HG03139 (cell line): ENCODE data around the gene SUN5.

ENCODE experiments used
- ATAC-seq: cut with Tn5 transposase; IDR thresholded peaks from one replicate; pipeline ENCODE4 v1.9.1; 2021; ENCODE audit not compliant: unreplicated experiment

The SUN5 gene

GRCh38 chr20:33026779-33027759, 22.8 kb upstream of the SUN5 start:
- no peak for ATAC-seq

GRCh38 chr20:33026072-33026778, 22.0 kb upstream of the SUN5 start:
- no peak for ATAC-seq

GRCh38 chr20:33025318-33025876, 21.2 kb upstream of the SUN5 start:
- no peak for ATAC-seq

GRCh38 chr20:33024609-33025317, 20.5 kb upstream of the SUN5 start:
- no peak for ATAC-seq

- ATAC-seq, result no peak
Observed at GRCh38 chr20:33024243-33024560, 20.0 kb upstream of the SUN5 start.

- no peak for ATAC-seq
Observed at GRCh38 chr20:33023439-33024242, 19.4 kb upstream of the SUN5 start.

GRCh38 chr20:33022694-33023438, 18.6 kb upstream of the SUN5 start:
- ATAC-seq, result no peak

GRCh38 chr20:33022289-33022688, 18.1 kb upstream of the SUN5 start:
- no peak for ATAC-seq

GRCh38 chr20:33021879-33022278, 17.6 kb upstream of the SUN5 start:
- ATAC-seq, result no peak

GRCh38 chr20:33020278-33021161, 16.3 kb upstream of the SUN5 start:
- ATAC-seq, result no peak

GRCh38 chr20:33019465-33020277, 15.4 kb upstream of the SUN5 start:
- ATAC-seq, result no peak

- no peak for ATAC-seq
Observed at GRCh38 chr20:33018169-33018931, 14.1 kb upstream of the SUN5 start.

GRCh38 chr20:33017542-33017941, 13.3 kb upstream of the SUN5 start:
- no peak for ATAC-seq

- ATAC-seq, result no peak
Observed at GRCh38 chr20:33016581-33017109, 12.4 kb upstream of the SUN5 start.

- ATAC-seq, result no peak
Observed at GRCh38 chr20:33015700-33016580, 11.7 kb upstream of the SUN5 start.

- no peak for ATAC-seq
Observed at GRCh38 chr20:33015114-33015484, 10.9 kb upstream of the SUN5 start.
